DND-41 (cell line): ENCODE data around the gene TMTC4.

Experiments
- ATAC-seq: fragments of 200-7000 bp; cut with Tn5 transposase; 3 replicates; pipeline ENCODE4 v1.9.1; 2021; ENCODE audit warnings: low read depth; ENCODE audit not compliant: insufficient read depth
- DNase-seq: peaks from one replicate; pipeline ENCODE4 v3.0.0-alpha.2; 2020
- H2AFZ ChIP-seq: 2 replicates; pipeline ENCODE4 v1.6.0; 2012; ENCODE audit warnings: low read depth, low read length
- H3K27ac ChIP-seq: 2 replicates; pipeline ENCODE4 v1.5.1; 2012; ENCODE audit warnings: low read length, inconsistent platforms
- H3K27me3 ChIP-seq: fragments of 200-600 bp; sonication (generic); 2 replicates; pipeline ENCODE4 v1.6.0; 2012; ENCODE audit warnings: low read length, mild to moderate bottlenecking, inconsistent platforms; ENCODE audit not compliant: insufficient read depth, poor library complexity
- H3K36me3 ChIP-seq: 2 replicates; pipeline ENCODE4 v1.5.1; 2012; ENCODE audit warnings: low read length, inconsistent platforms; ENCODE audit not compliant: insufficient read depth
- H3K4me1 ChIP-seq: 2 replicates; pipeline ENCODE4 v1.5.1; 2012; ENCODE audit warnings: mild to moderate bottlenecking, low read length; ENCODE audit not compliant: insufficient read depth
- H3K4me2 ChIP-seq: 2 replicates; pipeline ENCODE4 v1.6.0; 2012; ENCODE audit warnings: mild to moderate bottlenecking, moderate library complexity, low read length, inconsistent platforms; ENCODE audit not compliant: insufficient read depth
- H3K4me3 ChIP-seq, 2 experiments: fragments of 200-600 bp in 1 of 2; shearing (Covaris generic) in 1 of 2; 2 replicates each; pipeline ENCODE4 v1.5.1; 2012 to 2016; ENCODE audit warnings: inconsistent platforms in 2 of 2, low read length in 2 of 2, mild to moderate bottlenecking in 2 of 2, low read depth in 1 of 2, moderate library complexity in 1 of 2
- H3K79me2 ChIP-seq: 2 replicates; pipeline ENCODE4 v1.6.0; 2012; ENCODE audit warnings: low read length, inconsistent platforms; ENCODE audit not compliant: insufficient read depth
- H3K9ac ChIP-seq: 2 replicates; pipeline ENCODE4 v1.6.0; 2012; ENCODE audit warnings: low read depth, mild to moderate bottlenecking, inconsistent platforms, low read length, moderate library complexity
- H3K9me3 ChIP-seq: 2 replicates; pipeline ENCODE4 v1.5.1; 2012; ENCODE audit warnings: low read length, moderate library complexity, mild to moderate bottlenecking, inconsistent platforms; ENCODE audit not compliant: insufficient read depth, severe bottlenecking
- H4K20me1 ChIP-seq: 2 replicates; pipeline ENCODE4 v1.6.0; 2012; ENCODE audit warnings: low read length; ENCODE audit not compliant: insufficient read depth
- EZH2 ChIP-seq: IDR thresholded peaks from 3 replicates; pipeline ENCODE4 v1.6.1; 2012; ENCODE audit warnings: borderline replicate concordance, low read depth, mild to moderate bottlenecking, moderate library complexity, low read length, inconsistent platforms; ENCODE audit not compliant: severe bottlenecking
- TF ChIP-seq, protein P1 (sequence below): IDR thresholded peaks from 2 replicates; pipeline ENCODE4 v1.5.1; 2012; ENCODE audit warnings: borderline replicate concordance, low read length, moderate library complexity, mild to moderate bottlenecking; ENCODE audit not compliant: poor library complexity, severe bottlenecking; ENCODE audit errors: extremely low read depth

TMTC4 gene

DNA sequence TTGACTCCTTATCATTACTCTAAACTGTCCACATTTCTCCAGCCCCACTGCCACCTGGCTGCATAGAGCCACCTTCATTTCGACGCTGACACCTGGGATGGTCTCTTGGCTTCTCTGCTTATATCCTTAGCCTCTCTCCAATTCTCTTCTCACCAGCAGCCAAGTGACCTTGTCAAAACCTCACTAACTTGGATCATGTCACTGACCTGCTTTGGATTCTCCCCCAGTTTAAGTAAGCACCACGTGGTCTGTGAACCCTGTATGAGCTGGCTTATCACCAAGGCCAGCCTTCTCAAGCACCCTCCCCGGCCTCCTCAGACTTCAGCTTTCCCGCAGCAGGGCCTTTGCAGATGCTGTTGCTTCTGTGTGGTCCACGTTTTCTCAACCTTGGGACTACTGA lies 73.7 kb downstream of the TMTC4 start:
- no peak for DNase-seq
- Histone ChIP-seq H3K4me2 (no peak overlapping the region), H3K4me3 (no peak overlapping the region), H3K9me3 (no peaks in the 10 kb centered on the region), H3K9ac (no peak overlapping the region), H2AFZ (no peak overlapping the region), H3K4me1 (no peaks in the 10 kb centered on the region), H3K27ac (no peak overlapping the region), H3K36me3 (peaks cover 8% of the 10 kb centered on the region; the same call in 1 of the 2 replicates), H3K27me3 (no peaks in the 10 kb centered on the region), H4K20me1 (no peaks in the 10 kb centered on the region), H3K79me2 (no peaks in the 10 kb centered on the region)
- no peak for ATAC-seq
- no peak for TF ChIP-seq EZH2
- TF ChIP-seq, protein P1, sequence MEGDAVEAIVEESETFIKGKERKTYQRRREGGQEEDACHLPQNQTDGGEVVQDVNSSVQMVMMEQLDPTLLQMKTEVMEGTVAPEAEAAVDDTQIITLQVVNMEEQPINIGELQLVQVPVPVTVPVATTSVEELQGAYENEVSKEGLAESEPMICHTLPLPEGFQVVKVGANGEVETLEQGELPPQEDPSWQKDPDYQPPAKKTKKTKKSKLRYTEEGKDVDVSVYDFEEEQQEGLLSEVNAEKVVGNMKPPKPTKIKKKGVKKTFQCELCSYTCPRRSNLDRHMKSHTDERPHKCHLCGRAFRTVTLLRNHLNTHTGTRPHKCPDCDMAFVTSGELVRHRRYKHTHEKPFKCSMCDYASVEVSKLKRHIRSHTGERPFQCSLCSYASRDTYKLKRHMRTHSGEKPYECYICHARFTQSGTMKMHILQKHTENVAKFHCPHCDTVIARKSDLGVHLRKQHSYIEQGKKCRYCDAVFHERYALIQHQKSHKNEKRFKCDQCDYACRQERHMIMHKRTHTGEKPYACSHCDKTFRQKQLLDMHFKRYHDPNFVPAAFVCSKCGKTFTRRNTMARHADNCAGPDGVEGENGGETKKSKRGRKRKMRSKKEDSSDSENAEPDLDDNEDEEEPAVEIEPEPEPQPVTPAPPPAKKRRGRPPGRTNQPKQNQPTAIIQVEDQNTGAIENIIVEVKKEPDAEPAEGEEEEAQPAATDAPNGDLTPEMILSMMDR, result no peak

DNA sequence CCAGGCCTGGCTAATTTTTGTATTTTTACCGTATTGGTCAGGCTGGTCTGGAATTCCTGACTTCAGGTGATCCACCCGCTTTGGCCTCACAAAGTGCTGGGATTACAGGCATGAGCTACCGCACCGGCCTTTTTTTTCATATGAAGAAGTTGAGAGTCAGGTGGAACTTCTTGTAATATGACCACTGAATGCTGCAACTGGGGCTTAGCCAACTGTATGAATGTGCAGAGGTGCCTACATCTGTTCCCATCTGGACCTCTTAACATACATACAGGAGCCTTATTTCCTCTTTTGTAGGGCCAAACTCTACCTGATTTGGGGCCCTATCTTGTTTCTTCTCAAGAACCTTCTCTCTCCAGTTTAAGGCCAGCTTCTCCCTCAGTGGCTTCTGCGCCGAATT lies 74.1 kb downstream of the TMTC4 start:
- DNase-seq, result no peak
- peaks cover 6% of the 10 kb centered on the region; the same call in 1 of the 2 replicates for H3K36me3 ChIP-seq
- H3K9ac ChIP-seq, result no peak overlapping the region
- H3K4me3 ChIP-seq, result no peak overlapping the region
- no peaks in the 10 kb centered on the region for H3K4me1 ChIP-seq
- H3K27ac ChIP-seq, result no peak overlapping the region
- no peak overlapping the region for H3K4me2 ChIP-seq
- H3K9me3 ChIP-seq, result no peaks in the 10 kb centered on the region
- no peak for ATAC-seq
- H3K79me2 ChIP-seq, result no peaks in the 10 kb centered on the region
- H3K27me3 ChIP-seq, result no peaks in the 10 kb centered on the region
- H4K20me1 ChIP-seq, result no peaks in the 10 kb centered on the region
- TF ChIP-seq, protein P1, result no peak
- no peak for TF ChIP-seq EZH2
- no peak overlapping the region for H2AFZ ChIP-seq

DNA sequence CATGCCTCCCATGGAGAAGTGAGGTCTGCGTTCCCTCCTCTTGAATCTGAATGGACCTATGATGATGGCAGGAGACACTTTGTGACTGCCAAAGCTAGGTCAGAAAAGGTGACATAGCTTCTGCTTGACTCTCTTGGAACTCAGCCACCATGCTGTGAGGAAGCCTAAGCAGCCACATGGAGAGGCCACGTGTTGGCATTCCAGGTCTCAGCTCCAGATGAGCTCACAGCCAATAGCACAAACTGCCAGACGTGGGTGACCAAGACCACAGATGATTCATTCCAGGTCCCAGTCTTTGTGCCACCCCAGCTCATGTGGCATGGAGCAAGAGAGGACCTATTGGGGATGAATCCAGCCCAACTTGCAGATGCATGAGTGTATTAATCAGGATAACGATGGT lies 77.3 kb downstream of the TMTC4 start:
- Histone ChIP-seq H2AFZ (no peak overlapping the region), H4K20me1 (no peaks in the 10 kb centered on the region), H3K9ac (no peak overlapping the region), H3K36me3 (no peaks in the 10 kb centered on the region), H3K79me2 (no peaks in the 10 kb centered on the region), H3K9me3 (no peaks in the 10 kb centered on the region), H3K4me1 (no peaks in the 10 kb centered on the region), H3K27ac (no peak overlapping the region), H3K4me2 (no peak overlapping the region), H3K27me3 (no peaks in the 10 kb centered on the region), H3K4me3 (no peak overlapping the region)
- TF ChIP-seq, protein P1, result no peak
- TF ChIP-seq EZH2, result no peak
- ATAC-seq (no peak), DNase-seq (no peak)

DNA sequence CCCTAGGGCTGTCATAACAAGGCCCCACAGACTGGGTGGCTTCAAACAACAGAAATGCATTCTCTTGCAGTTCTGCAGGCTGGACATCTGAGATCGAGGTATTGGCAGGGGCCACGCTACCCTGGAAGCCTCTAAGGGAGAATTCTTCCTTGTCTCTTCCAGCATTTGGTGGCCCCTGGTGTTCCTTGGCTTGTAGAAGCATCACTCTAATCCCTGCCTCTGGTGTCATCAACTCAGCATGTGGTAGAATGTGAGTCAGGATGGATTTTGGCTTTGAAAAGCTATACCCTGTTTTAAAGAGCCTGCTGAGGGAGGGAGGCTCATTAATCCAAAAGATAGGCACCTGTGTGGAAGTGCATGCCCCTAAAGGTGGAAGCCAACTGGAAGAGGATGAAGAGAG lies 78.1 kb downstream of the TMTC4 start:
- no peak overlapping the region for H3K4me3 ChIP-seq
- H3K36me3 ChIP-seq, result no peaks in the 10 kb centered on the region
- TF ChIP-seq, protein P1, result no peak
- TF ChIP-seq EZH2, result no peak
- H3K4me1 ChIP-seq, result no peaks in the 10 kb centered on the region
- no peak overlapping the region for H3K9ac ChIP-seq
- H4K20me1 ChIP-seq, result no peaks in the 10 kb centered on the region
- ATAC-seq, result no peak
- H3K9me3 ChIP-seq, result no peaks in the 10 kb centered on the region
- no peak overlapping the region for H3K4me2 ChIP-seq
- no peak for DNase-seq
- H3K79me2 ChIP-seq, result no peaks in the 10 kb centered on the region
- H3K27me3 ChIP-seq, result no peaks in the 10 kb centered on the region
- H3K27ac ChIP-seq, result no peak overlapping the region
- no peak overlapping the region for H2AFZ ChIP-seq
